Suppressor macrophage treated with lipopolysaccharide for 1 hour (primary cell): ENCODE measurements around the gene FSIP2.
A peak's percentile ranks its signal among the peaks of the same experiment; 100 is the strongest.
"Not testable (repeated sequence)": the region's sequence is repeated elsewhere in the genome, so short reads cannot be mapped to it uniquely, and the experiment has no call there.

Source experiments
- DNase-seq, 3 donors: peaks; one replicate each; pipeline ENCODE4 v3.0.0-alpha.2; 2020 to 2022

The FSIP2 gene

DNA sequence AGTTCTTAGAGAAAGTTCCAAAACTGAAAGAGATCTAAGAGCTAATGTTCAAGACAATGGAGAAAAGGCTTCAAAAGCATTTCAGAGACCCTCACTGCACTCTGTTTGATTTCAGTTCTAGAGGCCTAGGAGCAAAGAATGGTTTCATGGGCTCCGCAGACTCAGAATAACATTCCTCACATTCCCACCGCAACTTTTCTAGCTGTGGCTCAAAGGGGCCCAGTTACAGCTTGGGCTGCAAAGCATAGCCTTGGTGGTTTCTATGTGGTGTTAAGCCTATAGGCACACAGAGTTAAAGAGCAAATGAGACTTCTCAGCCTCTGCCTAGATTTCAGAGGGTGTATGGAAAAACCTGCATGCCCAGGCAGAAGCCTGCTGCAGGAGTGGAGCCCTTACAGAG is 73.0 kb downstream of the FSIP2 start:
- no peak for DNase-seq

DNA sequence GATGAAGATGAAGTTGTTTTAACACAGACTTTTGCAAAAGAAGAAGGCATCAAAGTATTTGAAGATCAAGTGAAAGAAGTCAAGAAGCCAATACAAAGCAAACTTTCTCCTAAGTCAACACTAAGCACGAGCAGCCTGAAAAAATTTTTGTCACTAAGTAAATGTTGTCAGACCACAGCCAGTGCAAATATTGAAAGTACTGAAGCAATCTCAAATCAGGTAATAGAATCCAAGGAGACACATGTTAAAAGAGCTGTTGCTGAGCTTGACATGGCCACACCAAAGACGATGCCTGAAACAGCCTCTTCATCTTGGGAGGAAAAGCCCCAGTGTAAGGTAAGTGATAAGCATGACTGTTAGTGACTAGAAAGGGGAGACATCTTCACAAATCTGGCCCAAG is 75.1 kb downstream of the FSIP2 start:
- DNase-seq: no peak

DNA sequence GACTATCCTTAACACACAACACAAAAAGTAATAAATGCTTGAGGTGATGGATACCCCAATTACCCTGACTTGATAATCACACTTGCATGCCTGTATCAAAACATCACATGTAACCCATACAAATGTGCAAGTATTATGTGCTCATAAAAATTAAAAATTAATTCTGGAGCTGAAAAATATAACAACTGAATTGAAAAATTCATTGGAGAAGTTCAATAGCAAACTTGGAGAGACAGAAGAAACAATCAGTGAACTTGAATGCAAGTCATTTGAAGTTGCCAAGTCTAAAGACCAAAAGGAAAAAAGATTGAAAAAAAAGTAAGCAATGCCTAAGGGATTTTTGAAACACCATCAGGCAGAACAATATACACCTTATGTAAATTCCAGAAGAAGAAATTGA is 79.4 kb downstream of the FSIP2 start:
- DNase-seq: no peak

- no peak for DNase-seq
Observed at GRCh38 chr2:185821467-185821866, 82.9 kb downstream of the FSIP2 start.

- DNase-seq: no peak
Observed at GRCh38 chr2:185823773-185824172, 85.2 kb downstream of the FSIP2 start.

- DNase-seq: no peak
Observed at GRCh38 chr2:185825557-185825956, 87.0 kb downstream of the FSIP2 start.

- no peak for DNase-seq
Observed at GRCh38 chr2:185828326-185828725, 89.7 kb downstream of the FSIP2 start.

DNA sequence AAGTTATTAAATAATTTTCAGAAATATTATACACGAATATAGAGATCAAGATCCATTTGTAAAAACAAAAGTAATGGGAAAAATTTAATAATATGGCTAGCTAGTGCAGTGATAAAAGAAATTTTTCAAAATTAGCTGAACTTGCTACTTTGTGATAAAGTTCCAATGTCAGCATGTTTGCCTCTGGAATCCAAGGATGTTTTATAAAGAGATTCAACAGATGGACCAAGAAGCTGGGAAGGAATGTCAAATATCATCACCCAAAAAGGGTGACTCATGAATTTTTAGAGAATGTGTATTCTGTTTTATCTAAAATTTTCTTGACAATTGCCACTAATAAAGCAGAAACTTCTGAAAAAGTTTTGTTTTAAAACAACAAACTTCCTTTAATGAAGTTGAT is 95.3 kb downstream of the FSIP2 start:
- DNase-seq: no peak

DNA sequence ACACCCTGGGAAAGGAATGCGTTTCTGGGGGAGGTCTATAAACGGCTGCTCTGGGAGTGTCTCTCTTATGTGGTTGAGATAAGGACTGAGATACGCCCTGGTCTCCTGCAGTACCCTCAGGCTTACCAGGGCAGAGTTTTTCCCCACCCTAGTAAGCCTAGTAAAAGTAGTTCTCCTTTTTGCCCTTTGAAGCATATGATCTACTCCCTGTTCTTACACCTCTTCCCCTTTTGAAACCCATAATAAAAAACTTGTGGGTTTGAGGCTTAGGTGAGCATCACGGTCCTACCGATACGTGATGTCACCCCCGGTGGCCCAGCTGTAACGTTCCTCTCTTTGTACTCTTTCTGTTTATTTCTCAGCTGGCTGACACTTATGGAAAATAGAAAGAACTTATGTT is 97.4 kb downstream of the FSIP2 start:
- DNase-seq: no peak

GRCh38 chr2:185854885-185855284 is 116.3 kb downstream of the FSIP2 start:
- DNase-seq: no peak

- no peak for DNase-seq
Observed at GRCh38 chr2:185857691-185858090, 119.1 kb downstream of the FSIP2 start.

- peak; percentile 3 to 37 (median 7) for DNase-seq
Observed at GRCh38 chr2:185859506-185859905, 120.9 kb downstream of the FSIP2 start.

GRCh38 chr2:185860321-185860720 is 121.7 kb downstream of the FSIP2 start:
- no peak for DNase-seq

DNA sequence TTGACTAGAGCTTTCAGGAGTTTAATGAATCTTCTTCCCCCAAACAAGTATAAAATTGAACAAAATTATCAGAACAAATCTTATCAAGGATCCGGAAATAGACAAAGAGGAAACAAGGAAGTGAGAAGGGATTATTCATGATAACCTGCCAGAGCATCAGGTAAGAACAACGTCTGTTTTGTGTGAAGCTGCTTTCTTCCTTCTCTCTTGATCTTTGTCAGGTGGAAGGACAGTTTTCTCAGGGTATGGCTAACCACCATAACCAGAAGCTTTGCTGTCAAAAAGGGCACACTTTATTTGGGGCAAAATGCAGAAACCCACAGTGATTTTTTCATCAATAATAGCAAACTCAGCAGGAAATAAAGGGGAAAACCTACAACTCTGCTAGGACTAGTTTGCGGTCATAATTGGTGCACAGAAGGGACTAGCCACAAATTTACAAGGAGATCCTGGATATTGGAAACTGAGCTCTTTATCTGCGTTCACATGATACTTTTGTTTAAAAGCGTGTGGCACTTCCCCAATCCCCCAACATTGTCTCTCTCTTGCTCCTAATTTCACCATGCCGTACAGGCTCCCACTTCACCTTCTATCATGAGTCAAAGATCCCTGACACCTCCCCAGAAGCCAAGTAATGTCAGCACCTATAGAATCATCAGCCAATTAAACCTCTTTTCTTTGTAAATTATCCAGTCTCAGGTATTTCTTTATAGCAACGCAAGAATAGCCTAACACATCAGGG is 124.2 kb downstream of the FSIP2 start:
- no peak for DNase-seq

DNA sequence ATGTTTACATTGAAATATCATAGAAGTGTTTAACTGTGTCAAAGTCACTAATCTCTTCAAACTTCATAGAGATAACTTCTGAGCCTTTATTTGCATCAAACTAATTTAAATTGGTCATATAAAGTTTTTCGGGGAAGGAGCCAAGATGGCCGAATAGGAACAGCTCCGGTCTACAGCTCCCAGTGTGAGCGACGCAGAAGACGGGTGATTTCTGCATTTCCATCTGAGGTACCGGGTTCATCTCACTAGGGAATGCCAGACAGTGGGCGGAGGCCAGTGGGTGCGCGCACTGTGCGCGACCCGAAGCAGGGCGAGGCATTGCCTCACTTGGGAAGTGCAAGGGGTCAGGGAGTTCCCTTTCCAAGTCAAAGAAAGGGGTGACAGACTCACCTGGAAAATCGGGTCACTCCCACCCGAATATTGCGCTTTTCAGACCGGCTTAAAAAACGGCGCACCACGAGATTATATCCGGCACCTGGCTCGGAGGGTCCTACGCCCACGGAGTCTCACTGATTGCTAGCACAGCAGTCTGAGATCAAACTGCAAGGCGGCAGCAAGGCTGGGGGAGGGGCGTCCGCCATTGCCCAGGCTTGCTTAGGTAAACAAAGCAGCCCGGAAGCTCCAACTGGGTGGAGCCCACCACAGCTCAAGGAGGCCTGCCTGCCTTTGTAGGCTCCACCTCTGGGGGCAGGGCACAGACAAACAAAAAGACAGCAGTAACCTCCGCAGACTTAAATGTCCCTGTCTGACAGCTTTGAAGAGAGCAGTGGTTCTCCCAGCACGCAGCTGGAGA is 126.1 kb downstream of the FSIP2 start:
- DNase-seq: not testable (repeated sequence)

DNA sequence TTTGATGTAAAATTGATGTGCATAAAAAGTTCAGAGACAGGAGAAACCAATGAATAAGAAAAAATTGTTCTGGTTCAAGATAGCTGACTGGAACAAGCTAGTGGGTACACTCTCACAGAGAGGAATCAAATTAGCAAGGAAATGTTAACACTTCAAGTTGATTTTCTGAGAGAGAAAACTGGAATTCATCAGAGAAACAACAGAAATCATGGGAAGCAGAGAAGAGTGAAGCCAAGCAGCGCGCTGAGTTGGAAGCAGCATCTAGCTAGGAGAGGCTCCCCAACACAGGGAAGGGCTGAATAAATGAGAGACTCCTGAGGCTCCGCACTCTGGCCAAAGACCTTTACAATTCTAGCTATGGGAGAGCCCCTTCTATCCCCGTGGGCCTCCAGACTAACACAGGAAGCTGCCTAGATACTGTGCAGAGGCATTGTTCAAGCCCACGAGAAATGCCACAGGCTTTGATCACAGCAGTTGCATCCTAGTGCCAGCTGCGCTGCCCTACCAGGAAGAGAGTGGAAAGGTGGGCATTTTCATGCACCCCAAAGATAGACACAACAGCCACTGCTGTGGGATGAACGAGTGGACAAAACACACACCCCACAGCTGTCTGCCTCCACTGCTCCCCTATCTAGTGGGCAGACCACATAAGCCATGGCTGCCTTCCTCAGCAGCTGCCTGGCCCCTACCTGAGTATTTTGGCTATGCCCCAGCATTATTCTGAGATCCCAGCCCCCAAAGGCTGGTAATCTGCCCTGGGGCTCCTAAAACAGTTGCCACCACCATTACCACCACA is 136.7 kb downstream of the FSIP2 start:
- DNase-seq: no peak

DNA sequence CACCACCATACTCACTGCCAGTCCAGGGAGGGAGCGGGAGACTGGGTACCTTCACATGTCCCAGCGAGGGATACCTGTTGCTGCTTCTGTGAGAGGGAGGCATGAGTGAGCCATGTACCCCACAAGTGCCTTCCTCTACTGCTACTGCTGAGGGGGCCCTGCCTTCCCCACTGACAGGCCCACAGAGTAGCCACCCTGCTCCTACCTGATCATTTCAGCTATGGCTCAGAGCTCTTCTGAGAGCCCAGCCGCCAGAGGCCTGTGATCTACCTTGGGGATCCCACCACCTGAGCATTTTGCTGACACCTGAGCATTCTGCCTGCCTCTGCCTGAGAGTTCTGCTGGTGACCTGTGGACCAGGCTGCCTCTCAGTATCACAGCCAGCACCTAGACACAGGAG is 137.6 kb downstream of the FSIP2 start:
- no peak for DNase-seq

GRCh38 chr2:185880396-185880795 is 141.8 kb downstream of the FSIP2 start:
- no peak for DNase-seq
